T47D (cell line): ENCODE results near the gene IARS1.

ENCODE experiments used
- DNase-seq, 2 experiments: peaks; one replicate each; pipeline versions ENCODE4 v3.0.0 to v3.0.0-alpha.2; 2011 to 2012; ENCODE audit warnings: low read depth in 1 of 2, low spot score in 1 of 2
- JUND ChIP-seq: IDR thresholded peaks from 2 replicates; pipeline ENCODE4 v1.6.1; 2012; ENCODE audit warnings: low read depth
- in situ Hi-C: cut with HindIII; loops from 2 replicates; pipeline ENCODE4 v1.10.0; 2016; ENCODE audit warnings: low sequenced_read_pairs, low pct_unique_long_range_greater_than_20kb

The IARS1 gene

GRCh38 chr9:92313624-92314012, 20.1 kb upstream of the IARS1 start:
- no peak for DNase-seq
- in situ Hi-C loops = no loop called here
- TF ChIP-seq JUND = no peak

GRCh38 chr9:92312887-92313623, 19.6 kb upstream of the IARS1 start:
- no peak for DNase-seq
- in situ Hi-C loops = no loop called here
- no peak for TF ChIP-seq JUND

GRCh38 chr9:92310562-92310961, 17.1 kb upstream of the IARS1 start:
- no peak for DNase-seq
- no peak for TF ChIP-seq JUND
- in situ Hi-C loops = no loop called here

- in situ Hi-C loops = no loop called here
- no peak for TF ChIP-seq JUND
Observed at GRCh38 chr9:92308893-92309292, 15.4 kb upstream of the IARS1 start.

GRCh38 chr9:92300936-92301335, 7.4 kb upstream of the IARS1 start:
- in situ Hi-C loops = no loop called here
- no peak for TF ChIP-seq JUND
- no peak for DNase-seq

More at GRCh38 chr9:92308893-92309292, 15.4 kb upstream of the IARS1 start:
- DNase-seq = peak in 1 of 2 experiments; percentile 12

GRCh38 chr9:92299116-92299515, 5.6 kb upstream of the IARS1 start:
- no peak for DNase-seq
- TF ChIP-seq JUND = no peak
- in situ Hi-C loops = no loop called here

GRCh38 chr9:92298036-92298435, 4.5 kb upstream of the IARS1 start:
- TF ChIP-seq JUND = no peak
- no peak for DNase-seq
- in situ Hi-C loops = no loop called here

- in situ Hi-C loops = no loop called here
- no peak for TF ChIP-seq JUND
- DNase-seq = no peak
Observed at GRCh38 chr9:92297611-92298010, 4.1 kb upstream of the IARS1 start.

- in situ Hi-C loops = no loop called here
- peak in 1 of 2 experiments; percentile 44 for DNase-seq
- TF ChIP-seq JUND = no peak
Observed at GRCh38 chr9:92295827-92296258, 2.3 kb upstream of the IARS1 start.

- DNase-seq = no peak
- in situ Hi-C loops = no loop called here
- TF ChIP-seq JUND = no peak
Observed at GRCh38 chr9:92295240-92295790, 1.8 kb upstream of the IARS1 start.

GRCh38 chr9:92294297-92294676, 790 bp upstream of the IARS1 start:
- in situ Hi-C loops = no loop called here
- TF ChIP-seq JUND = no peak
- DNase-seq = peak in 1 of 2 experiments; percentile 1

GRCh38 chr9:92293075-92293354, 482 bp downstream of the IARS1 start:
- in situ Hi-C loops = no loop called here
- DNase-seq = no peak
- TF ChIP-seq JUND = no peak

- in situ Hi-C loops = no loop called here
- no peak for TF ChIP-seq JUND
- DNase-seq = peak in 1 of 2 experiments; percentile 10
Observed at GRCh38 chr9:92292338-92293074, 991 bp downstream of the IARS1 start.
